ENCODE measurements around the gene MBTPS1. TPM values are rescaled to one million over a fixed set of nuclear protein-coding genes. Genes with fewer than 3 reads are reported as not detected.

Gene MBTPS1
- 91.7 TPM for total RNA-seq
- polyA plus RNA-seq (ENCODE audit: insufficient read depth, low read depth, low replicate concordance) = 45.5 TPM
- long read RNA-seq, donor 1, full-length matches to known transcripts = 12 of 12 reads
- long read RNA-seq, donor 1, partial matches to known transcripts = 0 of 12 reads
- long read RNA-seq, donor 1, other reads (novel, unspliced or antisense) = 0 of 12 reads
- long read RNA-seq, donor 2, full-length matches to known transcripts = 8 of 21 reads
- long read RNA-seq, donor 2, partial matches to known transcripts = 13 of 21 reads
- long read RNA-seq, donor 2, other reads (novel, unspliced or antisense) = 0 of 21 reads
- long read RNA-seq, donor 3, full-length matches to known transcripts = 16 of 26 reads
- long read RNA-seq, donor 3, partial matches to known transcripts = 10 of 26 reads
- long read RNA-seq, donor 3, other reads (novel, unspliced or antisense) = 0 of 26 reads
- long read RNA-seq, donor 4, full-length matches to known transcripts = 10 of 23 reads
- long read RNA-seq, donor 4, partial matches to known transcripts = 13 of 23 reads
- long read RNA-seq, donor 4, other reads (novel, unspliced or antisense) = 0 of 23 reads
- long read RNA-seq, donor 5 = 0 reads
- long read RNA-seq, donor 6 = 0 reads
- long read RNA-seq, donor 7, full-length matches to known transcripts = 24 of 57 reads
- long read RNA-seq, donor 7, partial matches to known transcripts = 28 of 57 reads
- long read RNA-seq, donor 7, other reads (novel, unspliced or antisense) = 5 of 57 reads
- long read RNA-seq, donor 8, full-length matches to known transcripts = 5 of 10 reads
- long read RNA-seq, donor 8, partial matches to known transcripts = 5 of 10 reads
- long read RNA-seq, donor 8, other reads (novel, unspliced or antisense) = 0 of 10 reads
- long read RNA-seq, donor 9, full-length matches to known transcripts = 3 of 3 reads
- long read RNA-seq, donor 9, partial matches to known transcripts = 0 of 3 reads
- long read RNA-seq, donor 9, other reads (novel, unspliced or antisense) = 0 of 3 reads
- long read RNA-seq, donor 10, partial matches to known transcripts = 0 of 4 reads
- long read RNA-seq, donor 10, other reads (novel, unspliced or antisense) = 0 of 4 reads

DNA sequence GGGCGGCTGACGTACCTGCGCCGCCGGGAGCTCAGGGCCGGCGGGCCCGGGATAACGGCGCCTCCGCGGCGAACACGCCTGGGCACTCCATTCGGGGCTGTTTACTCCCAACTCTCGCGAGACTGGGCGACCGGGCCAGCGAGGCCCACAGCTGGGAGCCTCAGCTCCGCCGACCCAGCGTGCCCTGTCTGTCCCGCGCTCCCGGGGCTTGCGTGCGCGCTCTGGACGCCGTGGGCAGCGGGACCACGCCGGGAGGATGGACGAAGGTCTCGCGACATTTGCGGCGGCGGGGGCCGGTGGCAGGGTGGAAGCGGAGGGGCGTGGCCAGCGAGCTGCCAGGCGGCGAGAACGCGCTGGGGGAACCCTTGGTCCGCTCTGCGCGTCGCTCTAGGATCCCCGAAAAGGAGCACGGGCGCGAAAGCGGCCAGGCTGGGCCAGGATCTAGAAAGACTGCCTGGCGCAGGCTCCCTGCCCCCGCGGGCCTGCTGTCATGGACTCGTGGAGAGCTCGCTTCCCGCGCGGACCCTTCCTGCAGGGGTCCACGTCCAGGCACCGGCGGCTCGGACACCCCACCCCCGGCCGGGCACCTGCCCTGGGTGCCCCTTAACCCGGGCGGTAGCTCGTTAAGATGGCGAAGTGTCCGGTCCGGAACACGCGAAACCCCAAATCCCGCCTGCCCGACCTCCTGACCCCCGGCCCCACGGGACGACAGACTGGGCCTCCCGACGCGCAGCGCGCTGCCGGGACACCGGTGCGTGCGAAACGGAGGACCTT lies at the start of gene MBTPS1:
Gene MBTPS1, minus strand, starts transcription at position 223 of the 774 bp plus-strand sequence. CDS start 15,159 bp downstream, outside the sequence.
- H3K27ac ChIP-seq (ENCODE audit: low read depth in 2 of 2, low read length in 2 of 2) = peak within 1 kb of the TSS; percentile 59 to 80
- intact Hi-C loops (cut with DNase I) = no loop called here

DNA sequence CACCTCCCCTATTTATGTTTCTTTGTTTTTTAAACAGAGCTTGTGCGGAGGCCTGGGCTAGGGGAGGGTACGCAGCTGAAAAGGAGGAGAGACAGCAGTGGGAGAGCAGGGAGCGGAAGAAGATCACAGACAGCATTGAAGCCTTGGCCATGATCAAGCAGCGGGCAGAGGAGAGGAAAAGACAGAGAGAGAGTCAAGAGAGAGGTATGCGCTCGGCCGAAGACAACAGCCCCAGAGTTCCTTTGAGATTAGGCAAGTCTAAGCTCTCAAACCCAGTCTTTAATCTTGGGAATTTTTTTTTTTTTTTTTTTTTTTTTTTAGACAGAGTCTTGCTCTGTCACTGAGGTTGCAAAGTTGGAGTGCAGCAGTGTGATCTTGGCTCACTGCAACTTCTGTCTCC lies 49.0 kb upstream of the MBTPS1 start:
- no peaks in the 10 kb centered on the region for H3K27me3 ChIP-seq (ENCODE audit: control insufficient read depth, insufficient read depth, low read length)
- no peak overlapping the region for H3K4me3 ChIP-seq (ENCODE audit: low read length in 3 of 3)
- H3K36me3 ChIP-seq (ENCODE audit: control insufficient read depth in 2 of 3, insufficient read depth in 3 of 3, low read length in 3 of 3) = no peaks in the 10 kb centered on the region
- intact Hi-C loops (cut with DNase I) = no loop called here
- DNase-seq = no peak
- no peaks in the 10 kb centered on the region for H3K9me3 ChIP-seq (ENCODE audit: control insufficient read depth in 2 of 3, insufficient read depth in 1 of 3, low read length in 3 of 3)
- H3K27ac ChIP-seq (ENCODE audit: low read depth in 2 of 2, low read length in 2 of 2) = no peak overlapping the region
- FAIRE-seq = no peak
- TF ChIP-seq, protein P1, sequence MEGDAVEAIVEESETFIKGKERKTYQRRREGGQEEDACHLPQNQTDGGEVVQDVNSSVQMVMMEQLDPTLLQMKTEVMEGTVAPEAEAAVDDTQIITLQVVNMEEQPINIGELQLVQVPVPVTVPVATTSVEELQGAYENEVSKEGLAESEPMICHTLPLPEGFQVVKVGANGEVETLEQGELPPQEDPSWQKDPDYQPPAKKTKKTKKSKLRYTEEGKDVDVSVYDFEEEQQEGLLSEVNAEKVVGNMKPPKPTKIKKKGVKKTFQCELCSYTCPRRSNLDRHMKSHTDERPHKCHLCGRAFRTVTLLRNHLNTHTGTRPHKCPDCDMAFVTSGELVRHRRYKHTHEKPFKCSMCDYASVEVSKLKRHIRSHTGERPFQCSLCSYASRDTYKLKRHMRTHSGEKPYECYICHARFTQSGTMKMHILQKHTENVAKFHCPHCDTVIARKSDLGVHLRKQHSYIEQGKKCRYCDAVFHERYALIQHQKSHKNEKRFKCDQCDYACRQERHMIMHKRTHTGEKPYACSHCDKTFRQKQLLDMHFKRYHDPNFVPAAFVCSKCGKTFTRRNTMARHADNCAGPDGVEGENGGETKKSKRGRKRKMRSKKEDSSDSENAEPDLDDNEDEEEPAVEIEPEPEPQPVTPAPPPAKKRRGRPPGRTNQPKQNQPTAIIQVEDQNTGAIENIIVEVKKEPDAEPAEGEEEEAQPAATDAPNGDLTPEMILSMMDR (IDR thresholded peaks at IDR 0.05; ENCODE audit: borderline replicate concordance, extremely low read depth, insufficient read depth) = no peak
- H3K4me1 ChIP-seq (ENCODE audit: control insufficient read depth in 2 of 3, insufficient read depth in 2 of 3, low read depth in 1 of 3, low read length in 3 of 3) = no peaks in the 10 kb centered on the region
- H3K9ac ChIP-seq (ENCODE audit: low read length in 3 of 3) = no peak overlapping the region

More for the DNA sequence above, at the start of gene MBTPS1:
- TF ChIP-seq, protein P1 (IDR thresholded peaks at IDR 0.05; ENCODE audit: borderline replicate concordance, extremely low read depth, insufficient read depth) = no peak
- FAIRE-seq (no peak), DNase-seq (peak; percentile 98 to 100 (median 99))
- no peaks in the 10 kb centered on the region for H3K36me3 ChIP-seq (ENCODE audit: control insufficient read depth in 2 of 3, insufficient read depth in 3 of 3, low read length in 3 of 3)
- no peaks in the 10 kb centered on the region for H3K27me3 ChIP-seq (ENCODE audit: control insufficient read depth, insufficient read depth, low read length)
- peak within 1 kb of the TSS; percentile 73 to 95 (median 87) for H3K9ac ChIP-seq (ENCODE audit: low read length in 3 of 3)
- H3K9me3 ChIP-seq (ENCODE audit: control insufficient read depth in 2 of 3, insufficient read depth in 1 of 3, low read length in 3 of 3) = no peaks in the 10 kb centered on the region
- peak within 1 kb of the TSS; percentile 69 to 87 (median 85) for H3K4me3 ChIP-seq (ENCODE audit: low read length in 3 of 3)
- H3K4me1 ChIP-seq (ENCODE audit: control insufficient read depth in 2 of 3, insufficient read depth in 2 of 3, low read depth in 1 of 3, low read length in 3 of 3) = peaks cover 0 to 8% (median 5%) of the 10 kb centered on the region in 3 donors

DNA sequence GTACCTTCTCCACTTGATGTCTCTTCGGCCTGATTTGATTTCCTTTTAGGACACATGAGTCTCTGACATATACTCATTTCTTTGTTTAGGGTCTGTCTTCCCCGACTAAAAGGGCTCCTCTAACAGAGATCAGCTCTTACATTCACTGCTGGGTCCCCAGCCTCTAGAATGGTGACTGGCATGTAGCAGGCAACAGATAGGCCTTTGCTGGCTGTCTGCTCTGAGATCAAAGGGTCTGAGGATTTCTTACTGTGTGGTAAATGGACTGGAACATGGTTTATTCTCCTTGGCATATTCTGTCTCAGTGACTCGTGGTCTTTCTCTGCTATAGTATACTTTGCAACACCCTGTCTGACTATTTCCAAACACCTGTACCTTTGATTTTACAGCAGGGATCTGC lies 45.1 kb upstream of the MBTPS1 start:
- FAIRE-seq (no peak), DNase-seq (peak in 3 of 5 donors; percentile 57 to 89 (median 78))
- Histone ChIP-seq H3K27me3 (ENCODE audit: control insufficient read depth, insufficient read depth, low read length) (no peaks in the 10 kb centered on the region), H3K9ac (ENCODE audit: low read length in 3 of 3) (no peak overlapping the region), H3K9me3 (ENCODE audit: control insufficient read depth in 2 of 3, insufficient read depth in 1 of 3, low read length in 3 of 3) (no peaks in the 10 kb centered on the region), H3K36me3 (ENCODE audit: control insufficient read depth in 2 of 3, insufficient read depth in 3 of 3, low read length in 3 of 3) (no peaks in the 10 kb centered on the region), H3K4me1 (ENCODE audit: control insufficient read depth in 2 of 3, insufficient read depth in 2 of 3, low read depth in 1 of 3, low read length in 3 of 3) (no peaks in the 10 kb centered on the region), H3K27ac (ENCODE audit: low read depth in 2 of 2, low read length in 2 of 2) (no peak overlapping the region), H3K4me3 (ENCODE audit: low read length in 3 of 3) (no peak overlapping the region)
- TF ChIP-seq, protein P1 (IDR thresholded peaks at IDR 0.05; ENCODE audit: borderline replicate concordance, extremely low read depth, insufficient read depth) = no peak
- intact Hi-C loops (cut with DNase I) = no loop called here

Data from kidney (tissue), 22 donors.